ENCODE results near the gene NLRP6. TPM values are rescaled to one million over a fixed set of nuclear protein-coding genes. Genes with fewer than 3 reads are reported as not detected.

NLRP6 gene
- total RNA-seq, 1 donor from 2014 or later: not detected

DNA sequence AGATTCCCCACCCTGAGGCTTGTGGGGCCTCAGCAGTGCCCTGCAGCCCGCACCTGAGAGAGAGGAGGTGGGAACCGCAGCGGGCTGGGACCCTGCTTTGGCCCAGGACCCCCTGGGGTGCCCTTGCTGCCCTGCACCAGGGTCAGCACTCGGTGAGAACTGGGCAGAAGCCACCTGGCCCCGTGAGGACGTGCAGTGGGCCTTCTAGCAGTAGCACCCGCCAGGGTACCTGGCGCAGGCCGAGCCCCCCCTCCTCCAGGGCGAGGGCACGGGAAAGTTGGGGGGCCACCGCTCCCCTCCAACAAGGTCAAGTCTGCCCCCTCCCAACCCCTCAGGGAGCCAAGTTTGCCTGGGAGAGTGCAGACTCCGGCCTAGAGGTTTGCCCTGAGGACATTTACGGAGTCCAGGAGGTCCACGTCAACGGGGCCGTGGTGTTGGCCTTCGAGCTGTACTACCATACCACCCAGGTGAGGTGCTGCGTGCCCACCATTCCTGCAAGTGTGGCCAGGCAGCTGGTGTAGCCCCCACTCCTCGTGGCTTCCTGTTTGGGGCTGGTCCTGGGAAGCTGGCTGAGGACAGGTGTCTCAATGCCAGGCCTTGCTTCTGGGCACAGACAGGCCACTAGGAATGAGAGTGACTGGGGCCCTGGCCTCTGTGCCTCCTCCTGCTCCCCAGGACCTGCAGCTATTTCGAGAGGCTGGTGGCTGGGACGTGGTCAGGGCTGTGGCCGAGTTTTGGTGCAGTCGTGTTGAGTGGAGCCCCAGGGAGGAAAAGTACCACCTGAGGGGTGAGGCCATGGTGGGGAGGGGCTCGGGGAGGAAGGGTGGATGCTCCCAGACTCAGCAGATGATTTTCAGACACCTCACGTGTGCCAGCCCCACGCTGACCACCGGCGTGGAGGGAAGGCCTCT is 14.3 kb downstream of the NLRP6 start:
- no peak for DNase-seq (ENCODE audit: low read depth in 2 of 2)

DNA sequence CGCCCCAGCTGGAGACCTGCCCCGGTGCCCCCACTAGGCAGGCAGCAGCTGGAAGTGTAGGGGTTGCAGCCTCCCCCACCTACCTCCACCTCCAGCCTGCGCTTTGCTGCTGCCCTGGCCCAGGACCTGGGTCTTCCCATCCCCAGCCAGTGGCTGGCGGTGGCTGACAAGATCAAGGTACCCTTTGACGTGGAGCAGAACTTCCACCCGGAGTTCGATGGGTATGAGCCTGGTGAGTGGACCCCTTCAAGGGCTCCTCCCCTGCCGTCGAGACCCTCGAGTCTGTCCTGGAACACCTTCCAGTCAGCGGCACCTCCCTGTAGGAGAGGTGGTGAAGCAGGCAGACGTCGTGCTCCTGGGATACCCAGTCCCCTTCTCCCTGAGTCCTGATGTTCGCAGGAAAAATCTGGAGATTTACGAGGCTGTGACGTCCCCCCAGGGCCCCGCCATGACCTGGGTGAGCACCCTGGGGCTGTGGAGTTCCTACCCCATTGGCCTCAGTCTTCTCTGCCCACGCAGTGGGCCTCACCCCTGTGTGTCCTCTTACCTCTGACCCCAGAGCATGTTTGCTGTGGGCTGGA is 15.2 kb downstream of the NLRP6 start:
- DNase-seq (ENCODE audit: low read depth in 2 of 2): no peak

DNA sequence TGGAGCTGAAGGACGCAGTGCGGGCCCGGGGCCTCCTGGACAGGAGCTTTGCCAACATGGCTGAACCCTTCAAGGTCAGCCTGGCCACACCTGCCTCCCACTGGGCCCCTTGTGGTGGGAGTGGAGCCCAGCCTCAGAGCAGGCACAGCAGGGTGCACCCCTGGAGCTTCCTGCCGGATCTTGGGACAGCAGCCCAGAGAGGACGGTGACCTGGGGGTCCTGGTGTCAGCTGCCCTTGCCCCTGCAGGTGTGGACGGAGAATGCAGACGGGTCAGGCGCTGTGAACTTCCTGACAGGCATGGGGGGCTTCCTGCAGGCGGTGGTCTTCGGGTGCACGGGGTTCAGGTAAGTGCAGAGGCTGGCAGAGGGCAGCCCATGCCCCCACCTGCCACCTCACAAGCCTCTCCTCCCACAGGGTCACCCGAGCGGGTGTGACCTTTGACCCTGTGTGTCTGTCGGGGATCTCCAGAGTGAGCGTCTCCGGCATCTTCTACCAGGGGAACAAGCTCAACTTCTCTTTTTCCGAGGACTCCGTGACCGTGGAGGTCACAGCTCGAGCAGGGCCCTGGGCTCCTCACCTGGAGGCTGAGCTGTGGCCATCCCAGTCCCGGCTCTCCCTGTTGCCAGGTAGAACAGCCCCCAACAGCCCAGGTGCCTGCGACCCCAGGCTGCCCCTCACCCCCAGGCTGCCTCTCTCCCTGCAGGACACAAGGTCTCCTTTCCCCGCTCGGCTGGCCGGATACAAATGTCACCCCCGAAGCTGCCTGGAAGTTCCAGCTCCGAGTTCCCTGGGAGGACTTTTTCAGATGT is 15.8 kb downstream of the NLRP6 start:
- DNase-seq (ENCODE audit: low read depth in 2 of 2): no peak

DNA sequence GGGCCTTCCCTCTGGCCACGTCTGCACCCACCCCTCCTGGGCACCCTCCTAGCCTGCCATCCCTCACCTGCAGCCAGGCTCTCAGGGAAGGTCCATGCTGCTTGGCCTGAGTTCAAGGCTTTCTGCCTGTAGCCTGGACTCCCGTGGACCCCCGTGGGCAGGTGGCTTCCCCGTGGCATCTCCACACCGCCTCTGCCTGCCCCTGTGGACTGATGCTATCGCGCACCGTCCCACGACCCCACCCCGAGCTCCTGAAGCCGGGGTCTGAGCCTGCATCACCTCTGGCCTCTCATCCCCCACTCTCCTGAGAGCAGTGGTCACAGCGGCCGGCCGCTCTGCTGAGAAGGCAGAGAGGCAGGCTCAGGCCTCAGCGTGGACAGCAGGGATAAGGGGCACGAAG is 16.6 kb downstream of the NLRP6 start:
- no peak for DNase-seq (ENCODE audit: low read depth in 2 of 2)

DNA sequence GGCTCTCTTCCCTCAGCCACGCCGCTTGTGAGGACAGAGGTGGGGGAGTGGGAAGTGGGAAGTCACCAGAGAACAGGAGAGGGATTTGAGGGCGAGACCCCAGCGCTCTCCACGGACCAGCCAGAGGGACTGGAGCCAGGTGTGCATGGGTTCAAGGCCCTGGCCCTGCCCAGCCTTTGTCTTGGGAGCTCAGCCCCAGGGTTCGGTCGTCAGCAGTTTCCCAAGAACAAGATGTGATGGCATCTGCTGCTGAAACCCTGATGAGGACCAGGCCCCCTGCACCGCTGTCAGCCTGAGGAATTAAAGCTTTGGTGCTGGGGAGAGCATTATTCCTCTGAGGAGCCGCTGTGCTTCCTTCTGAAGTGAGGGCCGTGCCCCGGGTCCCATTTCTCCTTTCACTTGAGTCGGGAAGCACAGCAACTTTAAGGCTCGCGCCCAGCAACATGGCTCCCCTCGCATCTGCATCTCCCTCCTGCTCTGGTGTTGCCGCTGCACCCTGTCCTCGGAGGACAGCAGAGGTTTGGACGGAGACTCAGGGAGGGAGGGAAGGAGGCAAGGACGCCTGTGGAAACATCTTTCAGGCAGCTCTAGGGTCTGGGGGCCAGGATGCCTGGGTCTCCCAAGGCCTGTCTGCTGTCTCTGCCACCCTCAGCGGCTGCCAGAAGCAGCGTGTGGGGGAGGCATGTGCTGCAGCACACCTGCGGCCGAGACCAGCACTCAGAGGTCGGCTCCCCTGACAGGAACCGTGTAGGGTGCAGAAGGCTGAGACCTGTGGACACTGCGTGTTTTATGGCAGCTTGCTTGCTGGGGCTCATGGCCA is 17.4 kb downstream of the NLRP6 start:
- no peak for DNase-seq (ENCODE audit: low read depth in 2 of 2)

DNA sequence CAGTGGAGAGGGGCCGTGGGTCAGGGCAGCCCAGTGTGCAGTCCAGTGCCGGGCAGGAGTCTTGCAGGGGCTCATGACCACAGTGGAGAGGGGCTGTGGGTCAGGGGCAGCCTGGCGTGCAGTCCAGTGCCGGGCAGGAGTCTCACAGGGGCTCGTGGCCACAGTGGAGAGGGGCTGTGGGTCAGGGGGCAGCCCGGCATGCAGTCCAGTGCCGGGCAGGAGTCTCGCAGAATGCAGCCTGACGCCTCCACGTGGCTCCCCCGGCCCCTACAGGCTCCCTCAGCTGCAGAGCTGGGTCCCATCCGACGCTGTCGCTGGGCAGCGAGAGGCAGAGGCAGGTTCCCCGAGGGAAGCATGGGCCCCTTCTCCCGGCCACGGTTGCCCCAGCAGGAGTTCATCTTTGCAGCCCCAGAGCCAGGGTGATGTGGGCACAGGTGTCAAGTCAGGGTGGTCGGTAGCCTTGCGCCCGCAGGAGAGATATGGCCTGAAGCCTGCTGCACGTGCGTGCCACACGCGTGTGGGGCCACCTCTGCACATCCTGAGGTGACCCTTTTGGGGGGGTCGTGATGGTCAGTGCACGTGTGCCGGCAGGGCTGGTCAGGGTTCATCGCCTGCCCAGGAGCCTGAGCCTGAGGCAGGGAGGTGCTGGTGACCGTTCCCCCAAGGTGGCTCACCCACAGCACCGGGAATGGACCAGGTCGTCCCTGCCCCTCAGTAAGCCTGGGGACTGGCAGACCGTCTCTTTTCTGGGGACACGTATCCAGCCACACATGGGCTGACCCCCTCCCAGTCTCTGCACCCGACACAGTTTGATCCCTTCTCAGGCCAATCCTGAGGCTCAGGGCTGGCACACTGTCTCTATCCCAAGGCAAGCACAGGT is 18.2 kb downstream of the NLRP6 start:
- no peak for DNase-seq (ENCODE audit: low read depth in 2 of 2)

DNA sequence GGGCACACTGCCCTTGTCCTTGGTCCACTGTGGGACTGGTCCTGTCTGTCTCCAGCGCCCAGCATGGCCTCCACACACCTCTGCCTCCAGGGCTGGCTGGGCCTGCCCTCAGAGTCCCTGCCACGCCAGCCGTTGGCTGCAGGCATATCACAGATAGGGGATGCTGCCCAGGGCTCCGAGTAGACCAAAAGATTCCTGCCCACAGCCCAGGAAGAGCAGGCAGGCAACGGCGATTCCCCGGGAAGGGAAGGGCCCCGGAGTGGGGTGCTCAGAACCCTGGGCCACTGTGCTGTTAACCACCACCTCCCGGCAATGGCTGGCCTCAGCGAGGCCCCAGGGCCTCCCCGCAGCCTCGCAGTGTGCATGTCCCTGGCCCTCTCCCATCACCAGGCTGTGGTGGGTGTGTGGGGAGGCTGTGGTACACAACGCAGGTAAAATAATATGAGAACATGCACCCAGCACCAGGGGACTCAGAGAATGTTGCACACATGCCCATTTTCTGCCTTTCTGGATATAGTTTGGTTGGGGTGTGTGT is 18.9 kb downstream of the NLRP6 start:
- DNase-seq (ENCODE audit: low read depth in 2 of 2): no peak

DNA sequence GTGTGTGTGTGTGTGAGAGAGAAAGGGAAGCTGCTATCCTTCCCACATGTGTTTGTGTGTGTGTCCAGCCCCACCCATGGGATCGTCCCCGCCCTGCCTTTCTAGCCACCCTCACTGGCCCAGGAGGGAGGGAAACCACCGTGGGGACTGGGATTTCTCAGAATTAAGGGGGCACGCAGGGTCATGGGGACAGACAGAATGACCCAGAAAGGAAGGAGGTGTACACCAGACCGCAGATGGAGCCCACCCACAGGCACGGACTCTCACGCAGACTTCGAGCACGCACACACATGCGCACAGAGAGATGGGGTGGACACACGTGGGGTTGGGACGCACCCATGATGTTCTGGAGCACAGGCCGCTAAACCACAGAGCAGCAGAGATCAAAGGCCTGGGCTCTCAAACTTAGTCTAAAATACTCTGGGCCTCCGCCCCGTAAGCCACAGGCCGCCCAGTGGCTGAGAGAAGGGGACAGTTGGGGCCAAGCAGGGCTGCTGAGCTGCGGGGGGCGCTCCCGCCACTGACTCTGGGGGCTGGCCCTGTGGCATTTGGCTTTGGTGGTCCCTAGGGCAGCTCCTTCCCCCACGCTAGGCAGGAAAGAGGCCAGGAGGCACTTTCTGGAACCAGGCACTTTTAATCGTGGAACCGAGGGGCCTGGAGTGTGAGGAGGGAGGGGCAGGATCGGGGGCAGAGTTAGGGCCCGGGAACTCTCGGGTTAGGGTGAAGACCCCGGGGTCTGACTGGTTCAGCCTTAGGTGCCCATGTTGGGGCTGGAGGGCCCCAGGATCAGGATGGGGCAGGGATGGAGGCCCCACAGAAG is 19.6 kb downstream of the NLRP6 start:
- DNase-seq (ENCODE audit: low read depth in 2 of 2): no peak

DNA sequence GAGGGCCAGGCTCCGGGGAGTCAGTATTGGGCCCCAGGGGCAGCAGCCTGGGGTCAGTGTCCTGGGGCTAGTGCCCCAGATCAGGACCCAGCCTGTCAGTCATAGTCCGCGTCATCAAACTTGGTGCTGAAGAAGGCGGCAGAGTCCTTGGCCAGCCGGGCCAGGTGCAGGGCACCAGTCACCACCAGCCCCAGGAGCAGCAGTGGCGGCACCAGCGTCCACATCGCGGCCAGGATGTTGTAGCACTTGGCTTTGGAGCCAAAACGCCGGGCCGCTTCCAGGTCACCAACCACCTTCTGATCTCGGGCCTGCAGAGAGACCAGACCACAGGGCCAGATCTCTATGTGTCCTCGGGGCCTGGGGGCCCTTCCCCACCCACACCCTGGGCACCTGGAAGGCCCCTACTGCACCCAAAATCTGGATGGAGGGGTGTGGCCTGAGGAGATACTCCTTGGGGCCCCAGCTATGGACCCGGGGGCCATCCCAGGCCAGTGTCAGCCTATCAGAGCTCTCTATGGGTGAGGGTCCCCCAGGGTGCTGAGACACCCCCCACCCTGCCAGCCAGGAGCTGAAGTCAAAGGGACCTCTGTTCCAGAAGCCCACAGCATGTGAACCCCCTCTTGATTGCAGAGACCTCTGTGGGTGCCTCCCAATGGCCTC is 20.3 kb downstream of the NLRP6 start:
- DNase-seq (ENCODE audit: low read depth in 2 of 2): peak in 1 of 2 donors; percentile 81

DNA sequence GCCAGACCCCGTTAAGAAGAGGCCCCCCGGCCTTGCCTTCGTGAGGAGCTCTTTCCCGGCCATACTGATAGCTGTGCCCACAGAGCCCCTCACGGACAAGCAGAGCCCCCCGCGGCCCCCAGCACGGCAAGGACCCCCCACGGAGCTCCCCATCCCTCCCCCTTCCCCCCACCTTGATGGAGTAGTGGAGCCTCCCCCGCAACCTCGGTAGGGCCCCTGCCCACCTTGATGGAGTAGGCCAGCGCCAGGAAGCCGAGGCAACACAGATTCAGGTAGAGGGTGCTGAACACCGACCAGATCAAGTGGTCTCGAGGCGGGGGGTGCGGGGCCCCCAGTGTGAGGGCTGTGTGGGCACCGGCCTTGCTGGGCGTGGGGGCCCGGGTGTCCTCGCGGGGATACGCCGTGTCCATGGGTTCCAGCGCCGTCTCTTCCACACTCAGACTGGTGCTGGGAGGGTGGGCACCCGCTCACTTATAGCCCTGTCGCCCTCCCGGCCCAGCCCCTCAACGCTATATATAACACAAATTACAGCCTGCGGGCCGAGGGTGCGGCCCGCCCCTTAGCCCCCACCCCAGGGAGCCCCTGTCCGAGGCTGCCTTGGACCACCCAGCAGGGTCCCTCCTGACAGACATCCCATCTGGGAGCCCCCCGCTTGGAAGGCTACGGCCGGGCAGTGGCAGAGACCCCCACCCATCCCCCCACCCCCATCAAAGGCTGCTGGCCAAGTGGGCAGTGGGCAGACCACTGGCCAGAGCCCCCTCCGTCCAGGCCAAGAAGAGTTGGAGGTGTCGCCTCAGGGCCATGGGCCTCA is 21.1 kb downstream of the NLRP6 start, which contains the start of gene IFITM5:
IFITM5 (minus strand) TSS at position 446 of the 811 bp plus-strand sequence; CDS start at position 410, 36 bp downstream.
- no peak for DNase-seq (ENCODE audit: low read depth in 2 of 2)

DNA sequence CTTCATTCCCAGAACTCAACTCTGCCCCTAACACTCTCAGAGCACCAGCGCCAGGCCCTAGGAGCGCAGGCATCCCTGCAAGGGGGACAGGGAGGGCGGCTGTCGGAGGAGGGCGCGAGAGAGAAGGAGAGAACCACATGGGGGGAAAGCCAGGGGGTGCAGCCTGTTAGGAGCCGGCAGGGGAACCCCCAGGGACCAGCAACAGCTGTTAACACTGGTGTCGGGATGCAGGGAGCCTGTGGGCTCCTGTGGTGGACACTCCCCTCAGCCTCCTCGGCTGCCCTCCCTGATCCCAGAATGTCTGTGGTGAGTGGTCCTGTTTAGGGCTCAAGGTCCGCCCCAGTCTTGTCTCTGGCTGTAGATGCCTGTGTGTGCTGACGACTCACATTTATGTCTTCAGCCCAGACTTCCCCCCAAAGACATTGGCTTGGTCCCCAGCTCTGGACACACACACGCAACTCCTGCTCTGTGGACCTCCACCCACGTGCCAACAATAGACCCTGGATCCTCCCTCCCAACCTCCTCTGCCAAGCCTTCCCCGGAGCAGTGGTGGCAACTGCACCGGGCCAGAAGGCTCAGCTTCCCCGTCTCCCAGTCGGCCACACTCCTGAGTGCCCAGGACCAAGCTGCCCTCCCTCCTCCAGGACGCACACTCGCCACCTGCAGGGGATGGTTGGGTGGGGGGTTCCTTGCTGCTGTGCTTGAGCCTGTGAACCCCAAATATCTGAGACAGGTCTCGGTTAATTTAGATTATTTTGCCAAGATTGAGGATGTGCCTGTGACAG is 21.9 kb downstream of the NLRP6 start:
- DNase-seq (ENCODE audit: low read depth in 2 of 2): no peak

DNA sequence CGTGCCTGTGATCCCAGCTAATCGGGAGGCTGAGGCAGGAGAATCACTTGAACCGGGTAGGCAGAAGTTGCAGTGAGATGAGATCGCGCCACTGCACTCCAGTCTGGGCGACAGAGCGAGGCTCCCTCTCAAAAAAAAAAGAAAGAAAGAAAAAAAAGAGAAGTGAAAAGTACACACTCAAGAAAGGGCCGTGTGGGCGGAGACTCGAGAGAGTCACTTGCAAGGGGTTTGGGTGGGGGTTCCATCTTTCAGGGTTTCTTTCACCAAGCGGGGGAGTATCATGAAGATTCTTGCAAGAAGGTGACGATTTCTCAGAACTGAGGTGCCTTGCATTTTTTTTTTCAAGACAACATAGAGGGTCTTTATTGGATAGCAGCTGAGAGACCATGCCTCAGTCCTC is 25.2 kb downstream of the NLRP6 start:
- DNase-seq (ENCODE audit: low read depth in 2 of 2): no peak

DNA sequence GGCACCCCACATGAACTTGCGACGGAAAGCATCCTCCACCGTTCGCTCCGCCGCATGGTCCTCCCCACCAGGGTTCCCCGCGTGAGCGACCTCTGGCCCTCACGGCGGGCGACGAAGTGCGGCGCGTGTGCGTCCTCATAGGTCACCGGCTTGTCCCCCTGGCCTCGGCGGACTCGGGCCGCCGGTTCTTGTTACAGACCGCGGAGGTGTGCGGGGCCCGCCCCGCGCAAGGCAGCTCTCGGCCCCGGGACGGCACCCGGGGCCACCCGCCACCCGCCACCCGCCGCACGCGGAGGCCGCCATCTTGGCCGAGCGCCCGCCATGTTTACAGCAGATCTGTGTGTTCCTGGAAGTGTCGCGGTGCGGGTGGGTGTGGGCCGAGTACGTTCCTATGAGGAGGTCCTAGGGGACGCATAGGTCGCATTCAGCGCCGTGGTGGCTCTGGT is 25.9 kb downstream of the NLRP6 start:
- no peak for DNase-seq (ENCODE audit: low read depth in 2 of 2)

DNA sequence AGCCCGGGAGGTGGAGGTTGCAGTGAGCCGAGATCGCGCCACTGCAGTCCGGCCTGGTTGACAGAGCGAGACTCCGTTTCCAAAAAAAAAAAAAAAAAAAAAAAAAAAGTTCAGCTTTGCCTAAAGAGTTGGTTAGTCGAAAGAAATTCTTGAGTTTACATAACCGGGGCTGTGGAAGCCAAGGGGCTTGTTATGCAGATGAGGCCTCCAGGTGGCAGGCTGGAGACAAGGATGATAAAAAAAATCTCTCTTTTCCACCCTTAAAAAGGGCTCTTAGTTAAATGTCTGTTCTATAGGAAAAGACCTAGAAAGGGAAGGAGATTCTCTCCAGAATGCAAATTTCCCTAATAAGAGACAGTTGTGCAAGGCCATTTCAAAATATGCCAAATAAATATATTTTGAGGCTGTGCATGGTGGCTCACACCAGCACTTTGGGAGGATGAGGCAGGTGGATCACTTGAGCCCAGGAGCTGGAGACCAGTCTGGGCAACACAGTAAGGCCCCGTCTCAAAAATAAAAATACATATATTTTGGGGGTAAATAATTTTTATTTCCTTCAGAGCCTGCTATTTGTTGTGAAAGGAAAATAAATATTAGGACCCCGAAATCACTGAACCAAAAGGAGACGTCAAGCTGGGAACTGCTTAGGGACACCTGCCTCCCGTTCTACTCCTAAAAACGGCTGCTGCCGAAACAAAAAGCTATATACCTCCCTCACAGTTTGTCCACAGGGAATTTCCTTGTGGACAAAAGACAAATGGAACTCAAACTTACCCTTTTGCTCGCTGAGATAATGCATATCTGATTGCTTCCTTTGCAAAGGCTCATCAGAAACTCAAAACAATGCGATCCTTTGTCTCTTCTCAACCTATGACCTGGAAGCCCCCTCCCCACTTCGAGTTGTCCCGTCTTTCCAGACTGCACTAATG is 27.0 kb downstream of the NLRP6 start:
- DNase-seq (ENCODE audit: low read depth in 2 of 2): peak; percentile 75 to 80

DNA sequence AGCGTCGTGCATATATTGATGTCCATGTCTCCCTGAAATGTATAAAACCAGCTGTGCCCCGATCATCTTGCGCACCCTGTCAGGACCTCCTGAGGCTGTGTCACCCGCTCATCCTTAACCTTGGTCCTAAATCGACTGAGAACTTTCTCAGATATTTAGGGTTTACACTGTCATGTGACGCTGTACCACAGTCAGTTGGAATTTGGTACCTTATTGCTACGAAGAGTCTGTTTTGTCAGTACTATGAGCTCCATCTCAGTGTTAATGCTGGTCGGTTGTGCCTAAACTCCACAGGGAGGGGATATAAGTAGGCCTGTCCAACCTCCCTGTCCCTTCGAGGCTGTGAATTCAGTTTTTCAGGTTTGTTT is 27.6 kb downstream of the NLRP6 start:
- no peak for DNase-seq (ENCODE audit: low read depth in 2 of 2)

Measured in lung microvascular endothelial cell (primary cell).